ENCODE measurements around the gene PTCH1. TPM values are rescaled to one million over a fixed set of nuclear protein-coding genes. Genes with fewer than 3 reads are reported as not detected.

PTCH1 gene
- total RNA-seq, 1 donor from 2014 or later, result 9.9 TPM

DNA sequence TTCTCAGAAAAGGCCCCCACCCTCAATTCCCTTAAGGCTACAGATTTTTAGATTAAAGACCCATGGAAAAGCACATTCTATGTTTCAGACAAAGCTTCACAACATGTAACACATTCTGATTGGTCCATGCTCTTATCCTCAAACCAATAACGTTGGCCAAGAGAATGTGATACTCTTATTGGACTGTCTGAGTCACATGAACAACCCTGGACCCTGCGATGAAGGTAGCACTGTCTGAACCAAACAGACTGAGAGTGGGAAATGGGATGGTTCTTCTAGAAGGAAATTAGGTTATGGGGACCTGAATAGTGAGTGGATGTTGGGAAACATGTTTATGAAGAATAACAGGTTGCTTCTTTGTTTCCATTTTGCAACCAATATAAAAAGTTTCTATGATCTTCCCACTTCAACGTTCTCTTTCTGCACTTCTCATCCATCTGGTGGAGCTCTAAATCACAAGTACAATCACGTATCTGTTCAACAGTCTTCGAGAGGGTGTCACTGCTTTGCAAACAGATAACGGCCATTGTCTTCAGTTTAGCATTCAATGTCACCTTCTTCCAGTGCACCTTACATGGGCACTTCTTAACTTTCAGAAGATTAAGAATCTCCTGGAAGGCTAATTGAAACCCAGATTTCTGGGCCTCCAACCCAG, 81.6 kb downstream of the PTCH1 start:
- no peaks in the 10 kb centered on the region for H3K36me3 Mint-ChIP-seq (ENCODE audit: low read depth)
- H3K27ac Mint-ChIP-seq, result no peak overlapping the region
- peaks cover 6% of the 10 kb centered on the region for H3K9me3 Mint-ChIP-seq
- DNase-seq (ENCODE audit: low spot score), result no peak
- H3K27me3 Mint-ChIP-seq (ENCODE audit: insufficient read depth), result peaks cover 18% of the 10 kb centered on the region
- intact Hi-C loops (cut with micrococcal nuclease), result no loop called here
- H3K4me1 Mint-ChIP-seq (ENCODE audit: low read depth), result no peaks in the 10 kb centered on the region
- no peak overlapping the region for H3K4me3 Mint-ChIP-seq

- Mint-ChIP-seq H3K27me3 (ENCODE audit: insufficient read depth) (peaks cover 16% of the 10 kb centered on the region), H3K27ac (no peak overlapping the region)
These were observed 82.4 kb downstream of the PTCH1 start for GRCh38 chr9:95434116-95435073.

GRCh38 chr9:95433096-95433819, 83.5 kb downstream of the PTCH1 start:
- no peak overlapping the region for H3K4me3 Mint-ChIP-seq
- no peaks in the 10 kb centered on the region for H3K4me1 Mint-ChIP-seq (ENCODE audit: low read depth)
- intact Hi-C loops (cut with micrococcal nuclease), result no loop called here
- H3K36me3 Mint-ChIP-seq (ENCODE audit: low read depth), result no peaks in the 10 kb centered on the region
- peaks cover 15% of the 10 kb centered on the region for H3K27me3 Mint-ChIP-seq (ENCODE audit: insufficient read depth)
- peaks cover 12% of the 10 kb centered on the region for H3K9me3 Mint-ChIP-seq
- H3K27ac Mint-ChIP-seq, result no peak overlapping the region
- DNase-seq (ENCODE audit: low spot score), result no peak

More at GRCh38 chr9:95434116-95435073, 82.4 kb downstream of the PTCH1 start:
- Mint-ChIP-seq H3K36me3 (ENCODE audit: low read depth) (no peaks in the 10 kb centered on the region), H3K9me3 (peaks cover 12% of the 10 kb centered on the region), H3K4me1 (ENCODE audit: low read depth) (no peaks in the 10 kb centered on the region), H3K4me3 (no peak overlapping the region)
- intact Hi-C loops (cut with micrococcal nuclease), result no loop called here
- DNase-seq (ENCODE audit: low spot score), result no peak

DNA sequence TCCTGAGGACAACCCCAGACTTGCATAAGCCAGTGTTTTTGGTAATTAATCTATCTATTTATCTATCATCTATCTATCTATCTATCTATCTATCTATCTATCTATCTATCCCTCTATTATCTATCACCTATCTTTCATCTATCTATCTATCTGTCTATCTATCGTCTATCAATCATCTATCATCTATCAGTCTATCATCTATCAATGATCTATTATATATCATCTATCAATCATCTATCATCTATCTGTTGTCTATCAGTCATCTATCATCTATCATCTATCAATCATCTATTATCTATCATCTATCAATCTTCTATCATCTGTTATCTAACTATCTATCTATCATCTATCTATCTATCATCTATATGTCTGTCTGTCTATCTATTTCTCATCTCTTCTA, 85.5 kb downstream of the PTCH1 start:
- Mint-ChIP-seq H3K4me3 (no peak overlapping the region), H3K27me3 (ENCODE audit: insufficient read depth) (peaks cover 12% of the 10 kb centered on the region), H3K4me1 (ENCODE audit: low read depth) (peaks cover 2% of the 10 kb centered on the region), H3K27ac (no peak overlapping the region), H3K36me3 (ENCODE audit: low read depth) (no peaks in the 10 kb centered on the region), H3K9me3 (peaks cover 12% of the 10 kb centered on the region)
- intact Hi-C loops (cut with micrococcal nuclease), result no loop called here
- DNase-seq (ENCODE audit: low spot score), result no peak

DNA sequence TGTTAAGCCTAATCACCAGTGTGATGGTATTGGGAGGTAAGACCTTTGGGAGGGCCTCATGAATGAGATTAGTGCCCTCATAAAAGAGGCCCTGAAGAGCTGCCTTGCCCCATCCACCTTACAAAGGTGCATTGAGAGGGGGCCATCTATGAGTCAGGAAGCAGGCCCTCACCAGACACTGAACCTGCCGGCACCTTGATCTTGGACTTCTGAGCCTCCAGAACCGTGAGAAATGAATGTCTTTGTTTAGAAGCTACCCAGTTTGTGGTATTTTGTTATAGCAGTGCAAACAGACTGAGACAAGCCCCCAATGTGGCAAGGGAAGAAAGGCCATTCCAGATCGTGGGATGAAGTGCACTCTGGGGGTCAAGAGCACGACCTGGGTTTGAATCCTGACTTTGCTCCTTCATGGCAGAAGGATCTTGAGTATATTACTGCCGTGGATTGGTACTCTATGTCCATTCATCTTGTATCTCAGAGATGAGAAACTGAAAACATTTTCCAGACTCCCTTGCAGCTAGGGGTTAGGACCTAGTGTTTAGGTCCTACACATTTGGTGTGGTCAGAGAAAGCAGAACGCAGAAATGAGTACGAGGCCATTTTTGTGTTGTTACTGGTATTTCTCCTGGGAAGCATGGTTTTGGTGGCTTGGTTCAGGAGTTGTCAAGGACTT, 86.7 kb downstream of the PTCH1 start:
- Mint-ChIP-seq H3K27ac (no peak overlapping the region), H3K4me1 (ENCODE audit: low read depth) (peaks cover 11% of the 10 kb centered on the region), H3K4me3 (no peak overlapping the region), H3K27me3 (ENCODE audit: insufficient read depth) (peaks cover 12% of the 10 kb centered on the region), H3K9me3 (peaks cover 12% of the 10 kb centered on the region), H3K36me3 (ENCODE audit: low read depth) (no peaks in the 10 kb centered on the region)
- intact Hi-C loops (cut with micrococcal nuclease), result loop anchor here (10.0 kb wide), 1 partner anchor 85 kb away; the partner anchor contains the start of gene PTCH1
- no peak for DNase-seq (ENCODE audit: low spot score)

DNA sequence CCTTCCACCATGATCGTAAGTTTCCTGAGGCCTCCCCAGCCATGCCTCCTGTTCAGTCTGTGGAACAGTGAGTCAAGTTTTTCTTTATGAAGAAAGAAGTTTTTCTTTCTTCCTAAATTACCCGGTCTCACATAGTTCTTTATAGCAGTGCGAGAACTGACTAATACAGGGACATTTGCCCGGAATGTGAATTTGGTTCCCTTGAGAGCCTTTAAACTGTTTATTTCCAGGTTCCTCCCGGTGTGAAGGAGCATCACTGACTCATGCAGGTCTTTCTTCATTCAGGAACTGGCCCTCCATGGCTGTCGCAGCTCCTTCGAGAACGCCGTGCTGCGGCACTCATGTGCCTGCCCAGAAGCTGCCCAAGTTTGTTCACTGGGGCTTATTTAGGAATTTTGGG, 87.7 kb downstream of the PTCH1 start:
- Mint-ChIP-seq H3K27ac (no peak overlapping the region), H3K4me1 (ENCODE audit: low read depth) (peaks cover 11% of the 10 kb centered on the region), H3K27me3 (ENCODE audit: insufficient read depth) (peaks cover 7% of the 10 kb centered on the region), H3K9me3 (peaks cover 17% of the 10 kb centered on the region), H3K4me3 (no peak overlapping the region), H3K36me3 (ENCODE audit: low read depth) (no peaks in the 10 kb centered on the region)
- DNase-seq (ENCODE audit: low spot score), result no peak
- intact Hi-C loops (cut with micrococcal nuclease), result loop anchor here (10.0 kb wide), 1 partner anchor 86 kb away; the partner anchor contains the start of gene PTCH1

DNA sequence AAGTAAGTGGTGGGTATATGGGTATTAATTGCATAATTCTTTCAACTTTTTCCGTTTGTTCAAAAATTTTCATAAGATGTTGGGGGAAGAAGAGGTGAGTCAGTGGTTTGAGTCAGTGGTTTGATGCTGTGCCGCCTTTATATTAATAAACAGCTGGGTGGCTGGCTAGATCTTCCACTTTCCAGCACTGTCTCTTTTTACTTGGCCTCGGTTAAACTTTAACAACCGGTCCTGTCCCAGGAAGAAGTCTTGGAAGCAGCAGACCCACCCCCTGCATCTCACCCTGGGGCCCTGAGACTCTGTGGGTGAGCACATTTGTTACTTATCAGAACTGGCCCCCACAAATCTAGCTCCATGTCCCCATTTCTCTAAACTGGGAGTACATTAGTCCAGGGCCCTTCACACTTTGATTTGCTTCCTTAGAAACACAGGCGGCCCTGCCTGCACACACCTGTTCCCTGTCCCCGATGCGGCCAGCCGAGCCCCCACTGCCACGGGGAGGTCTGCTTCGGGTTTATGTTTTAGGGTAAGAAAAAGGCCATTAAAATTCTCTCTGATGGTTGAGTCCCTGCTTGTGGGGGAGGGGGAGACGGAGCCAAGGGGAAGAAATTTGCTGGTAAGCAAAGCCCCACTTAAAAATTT, 90.7 kb downstream of the PTCH1 start:
- Mint-ChIP-seq H3K4me1 (ENCODE audit: low read depth) (peaks cover 11% of the 10 kb centered on the region), H3K9me3 (peaks cover 36% of the 10 kb centered on the region), H3K4me3 (peak overlapping the region; percentile 56), H3K27me3 (ENCODE audit: insufficient read depth) (peaks cover 5% of the 10 kb centered on the region), H3K27ac (no peak overlapping the region), H3K36me3 (ENCODE audit: low read depth) (peaks cover 4% of the 10 kb centered on the region)
- intact Hi-C loops (cut with micrococcal nuclease), result loop anchor here (2.0 to 10.0 kb wide), 2 partner anchors 37 to 89 kb away; partner anchors contain the start of gene PTCH1
- DNase-seq (ENCODE audit: low spot score), result no peak

DNA sequence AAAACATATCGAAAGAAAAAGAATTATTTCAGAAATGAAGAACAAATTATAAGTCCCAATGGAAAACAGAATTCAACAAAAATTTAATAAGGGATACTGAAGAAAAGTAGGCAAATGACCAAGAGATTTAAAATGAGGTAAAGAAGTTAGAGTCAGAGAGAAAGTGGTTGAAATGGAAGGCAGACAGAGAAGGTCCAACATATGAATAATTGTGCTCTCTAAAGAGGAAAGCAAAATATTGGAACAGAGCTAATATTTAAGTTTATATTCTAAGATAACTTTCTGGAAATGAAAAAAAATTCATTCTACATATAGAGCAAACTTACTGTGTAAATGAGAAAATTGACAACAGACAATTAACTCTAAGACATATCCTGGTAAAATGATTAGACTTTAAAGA, 94.1 kb downstream of the PTCH1 start:
- no peak overlapping the region for H3K4me3 Mint-ChIP-seq
- intact Hi-C loops (cut with micrococcal nuclease), result loop anchor here (10.0 kb wide), 1 partner anchor 92 kb away; the partner anchor contains the start of gene PTCH1

GRCh38 chr9:95420518-95420917, 96.3 kb downstream of the PTCH1 start:
- Mint-ChIP-seq H3K27ac (no peak overlapping the region), H3K36me3 (ENCODE audit: low read depth) (peaks cover 4% of the 10 kb centered on the region), H3K4me3 (no peak overlapping the region), H3K9me3 (peaks cover 34% of the 10 kb centered on the region), H3K4me1 (ENCODE audit: low read depth) (peaks cover under 1% of the 10 kb centered on the region), H3K27me3 (ENCODE audit: insufficient read depth) (peaks cover 6% of the 10 kb centered on the region)
- DNase-seq (ENCODE audit: low spot score), result no peak
- intact Hi-C loops (cut with micrococcal nuclease), result loop anchor here (10.0 kb wide), 1 partner anchor 94 kb away; the partner anchor contains the start of gene PTCH1

More for the DNA sequence above, 94.1 kb downstream of the PTCH1 start:
- peaks cover 34% of the 10 kb centered on the region for H3K9me3 Mint-ChIP-seq
- H3K27ac Mint-ChIP-seq, result no peak overlapping the region
- H3K36me3 Mint-ChIP-seq (ENCODE audit: low read depth), result peaks cover 4% of the 10 kb centered on the region
- H3K4me1 Mint-ChIP-seq (ENCODE audit: low read depth), result peaks cover 11% of the 10 kb centered on the region
- peaks cover 3% of the 10 kb centered on the region for H3K27me3 Mint-ChIP-seq (ENCODE audit: insufficient read depth)
- DNase-seq (ENCODE audit: low spot score), result no peak

GRCh38 chr9:95419444-95419843, 97.3 kb downstream of the PTCH1 start:
- H3K36me3 Mint-ChIP-seq (ENCODE audit: low read depth), result peaks cover 4% of the 10 kb centered on the region
- no peaks in the 10 kb centered on the region for H3K4me1 Mint-ChIP-seq (ENCODE audit: low read depth)
- H3K27ac Mint-ChIP-seq, result no peak overlapping the region
- no peak for DNase-seq (ENCODE audit: low spot score)
- H3K4me3 Mint-ChIP-seq, result no peak overlapping the region
- peaks cover 6% of the 10 kb centered on the region for H3K27me3 Mint-ChIP-seq (ENCODE audit: insufficient read depth)
- H3K9me3 Mint-ChIP-seq, result peaks cover 32% of the 10 kb centered on the region
- intact Hi-C loops (cut with micrococcal nuclease), result no loop called here

DNA sequence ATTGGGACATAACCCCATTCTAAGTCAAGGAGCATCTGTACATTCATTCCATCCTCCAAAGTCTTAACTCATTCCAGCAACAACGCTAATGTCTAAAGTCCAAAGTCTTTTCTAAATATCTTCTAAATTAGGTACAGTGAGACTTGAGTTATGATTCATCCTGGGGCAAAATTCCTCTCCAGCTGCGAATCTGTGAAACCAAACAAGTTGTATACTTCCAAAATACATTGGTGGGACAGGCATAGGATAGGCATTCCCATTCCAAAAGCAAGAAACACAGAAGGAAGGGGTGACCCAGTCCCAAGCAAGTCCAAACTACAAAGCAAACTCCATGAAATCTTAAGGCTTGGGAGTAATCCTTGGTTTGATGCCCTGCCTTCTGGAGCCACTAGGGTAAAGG, 101.6 kb downstream of the PTCH1 start:
- intact Hi-C loops (cut with micrococcal nuclease), result no loop called here
- Mint-ChIP-seq H3K36me3 (ENCODE audit: low read depth) (no peaks in the 10 kb centered on the region), H3K4me3 (no peak overlapping the region), H3K4me1 (ENCODE audit: low read depth) (no peaks in the 10 kb centered on the region), H3K27ac (no peak overlapping the region), H3K27me3 (ENCODE audit: insufficient read depth) (peaks cover 5% of the 10 kb centered on the region), H3K9me3 (no peaks in the 10 kb centered on the region)
- DNase-seq (ENCODE audit: low spot score), result no peak

GRCh38 chr9:95413793-95414192, 103.0 kb downstream of the PTCH1 start:
- no peaks in the 10 kb centered on the region for H3K36me3 Mint-ChIP-seq (ENCODE audit: low read depth)
- no peaks in the 10 kb centered on the region for H3K9me3 Mint-ChIP-seq
- intact Hi-C loops (cut with micrococcal nuclease), result no loop called here
- H3K4me1 Mint-ChIP-seq (ENCODE audit: low read depth), result no peaks in the 10 kb centered on the region
- no peak overlapping the region for H3K27ac Mint-ChIP-seq
- DNase-seq (ENCODE audit: low spot score), result no peak
- H3K4me3 Mint-ChIP-seq, result no peak overlapping the region
- peaks cover 5% of the 10 kb centered on the region for H3K27me3 Mint-ChIP-seq (ENCODE audit: insufficient read depth)
